ENCODE data around the gene YARS1. TPM values are rescaled to one million over a fixed set of nuclear protein-coding genes. Genes with fewer than 3 reads are reported as not detected.

Gene YARS1
- total RNA-seq, 1 donor, result 199 TPM

DNA sequence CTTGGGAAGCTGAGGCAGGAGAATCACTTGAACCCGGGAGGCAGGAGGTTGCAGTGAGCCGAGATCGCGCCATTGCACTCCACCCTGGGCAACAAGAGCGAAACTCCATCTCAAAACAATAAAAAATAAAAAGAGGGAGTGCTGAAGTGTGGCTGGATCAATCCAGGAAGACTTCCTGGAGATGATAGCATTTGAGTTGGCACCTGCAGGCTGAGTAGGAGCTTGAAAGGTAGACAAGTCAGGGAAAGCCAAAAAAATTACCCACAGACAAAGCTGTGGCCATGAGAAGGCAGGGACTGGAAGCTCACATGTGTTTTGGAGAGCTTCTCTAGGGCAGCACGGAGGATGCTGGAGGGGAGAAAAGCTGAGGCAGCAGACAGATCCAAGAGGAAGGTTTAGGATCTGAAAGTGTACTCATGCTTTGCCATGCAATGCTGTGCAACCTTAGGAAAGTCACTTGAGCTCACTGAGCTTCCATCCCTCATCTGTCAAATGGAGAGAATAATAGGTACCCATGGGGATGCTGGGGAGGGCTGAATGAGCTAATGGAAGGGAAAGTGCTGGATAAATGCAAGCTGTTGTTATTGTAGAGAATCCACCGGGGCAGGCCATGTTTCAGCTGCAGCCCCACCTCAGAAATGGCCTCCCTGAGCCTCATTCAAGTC lies 88.6 kb downstream of the YARS1 start:
- H4K20me1 ChIP-seq (ENCODE audit: insufficient read depth, low read length), result no peaks in the 10 kb centered on the region
- H3K79me2 ChIP-seq (ENCODE audit: insufficient read depth, low read length), result no peaks in the 10 kb centered on the region
- no peak overlapping the region for H2AFZ ChIP-seq (ENCODE audit: low read length)
- H3K36me3 ChIP-seq (ENCODE audit: insufficient read depth, low read length), result no peaks in the 10 kb centered on the region
- no peaks in the 10 kb centered on the region for H3K9me3 ChIP-seq (ENCODE audit: low read depth, low read length)
- H3K4me3 ChIP-seq (ENCODE audit: insufficient read depth, low read length), result no peak overlapping the region
- H3K27me3 ChIP-seq (ENCODE audit: insufficient read depth, low read length), result no peaks in the 10 kb centered on the region
- DNase-seq (ENCODE audit: insufficient read length, low spot score, missing footprints), result peak; percentile 66
- H3K4me1 ChIP-seq (ENCODE audit: insufficient read depth, low read length), result peaks cover 14% of the 10 kb centered on the region
- TF ChIP-seq, protein P1, sequence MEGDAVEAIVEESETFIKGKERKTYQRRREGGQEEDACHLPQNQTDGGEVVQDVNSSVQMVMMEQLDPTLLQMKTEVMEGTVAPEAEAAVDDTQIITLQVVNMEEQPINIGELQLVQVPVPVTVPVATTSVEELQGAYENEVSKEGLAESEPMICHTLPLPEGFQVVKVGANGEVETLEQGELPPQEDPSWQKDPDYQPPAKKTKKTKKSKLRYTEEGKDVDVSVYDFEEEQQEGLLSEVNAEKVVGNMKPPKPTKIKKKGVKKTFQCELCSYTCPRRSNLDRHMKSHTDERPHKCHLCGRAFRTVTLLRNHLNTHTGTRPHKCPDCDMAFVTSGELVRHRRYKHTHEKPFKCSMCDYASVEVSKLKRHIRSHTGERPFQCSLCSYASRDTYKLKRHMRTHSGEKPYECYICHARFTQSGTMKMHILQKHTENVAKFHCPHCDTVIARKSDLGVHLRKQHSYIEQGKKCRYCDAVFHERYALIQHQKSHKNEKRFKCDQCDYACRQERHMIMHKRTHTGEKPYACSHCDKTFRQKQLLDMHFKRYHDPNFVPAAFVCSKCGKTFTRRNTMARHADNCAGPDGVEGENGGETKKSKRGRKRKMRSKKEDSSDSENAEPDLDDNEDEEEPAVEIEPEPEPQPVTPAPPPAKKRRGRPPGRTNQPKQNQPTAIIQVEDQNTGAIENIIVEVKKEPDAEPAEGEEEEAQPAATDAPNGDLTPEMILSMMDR (IDR thresholded peaks at IDR 0.05; ENCODE audit: extremely low read depth, low read depth, low read length), result no peak
- H3K4me2 ChIP-seq (ENCODE audit: insufficient read depth, low read length), result no peak overlapping the region
- H3K27ac ChIP-seq (ENCODE audit: low read depth, low read length), result no peak overlapping the region

DNA sequence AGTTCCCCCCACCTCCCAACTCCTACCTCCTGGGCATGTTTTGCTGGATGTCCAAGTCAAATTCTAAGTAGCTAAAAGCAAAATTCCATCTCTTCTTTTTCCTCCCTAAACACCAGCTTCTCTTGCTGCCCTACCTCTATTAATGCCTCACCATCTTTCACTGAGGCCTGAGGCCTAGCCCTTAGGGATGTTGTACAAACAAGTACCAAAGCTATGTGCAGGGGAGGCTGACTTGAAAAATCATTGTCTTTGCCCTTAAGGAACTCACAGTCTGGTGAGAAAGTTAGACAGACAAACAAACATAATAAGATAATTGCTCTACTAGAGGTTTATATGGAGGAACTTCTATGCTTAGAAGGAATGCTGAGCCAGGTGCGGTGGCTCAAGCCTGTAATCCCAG lies 89.3 kb downstream of the YARS1 start:
- Histone ChIP-seq H3K27me3 (ENCODE audit: insufficient read depth, low read length) (no peaks in the 10 kb centered on the region), H3K4me2 (ENCODE audit: insufficient read depth, low read length) (no peak overlapping the region), H3K9me3 (ENCODE audit: low read depth, low read length) (no peaks in the 10 kb centered on the region), H3K27ac (ENCODE audit: low read depth, low read length) (no peak overlapping the region), H3K4me3 (ENCODE audit: insufficient read depth, low read length) (no peak overlapping the region), H2AFZ (ENCODE audit: low read length) (no peak overlapping the region), H3K36me3 (ENCODE audit: insufficient read depth, low read length) (no peaks in the 10 kb centered on the region), H3K4me1 (ENCODE audit: insufficient read depth, low read length) (peaks cover 14% of the 10 kb centered on the region), H3K79me2 (ENCODE audit: insufficient read depth, low read length) (no peaks in the 10 kb centered on the region), H4K20me1 (ENCODE audit: insufficient read depth, low read length) (no peaks in the 10 kb centered on the region)
- TF ChIP-seq, protein P1 (IDR thresholded peaks at IDR 0.05; ENCODE audit: extremely low read depth, low read depth, low read length), result no peak
- peak; percentile 77 for DNase-seq (ENCODE audit: insufficient read length, low spot score, missing footprints)

DNA sequence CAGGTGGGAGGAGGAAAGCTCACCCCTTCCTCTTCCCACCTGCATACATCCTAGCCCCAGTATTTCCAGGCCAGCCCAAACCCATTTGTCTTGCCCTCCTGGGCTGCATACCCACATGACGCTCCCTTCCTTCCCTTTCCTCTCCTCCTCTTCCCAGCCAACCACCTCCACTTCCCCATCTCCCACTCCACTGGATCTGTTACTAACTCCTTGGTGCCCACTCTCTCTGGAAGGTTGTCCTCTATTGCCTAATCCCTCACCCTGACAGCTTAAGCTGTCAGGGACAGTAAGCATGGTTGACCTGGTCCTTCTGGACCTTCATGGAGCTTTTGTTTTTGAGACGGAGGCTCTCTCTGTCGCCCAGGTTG lies 91.6 kb downstream of the YARS1 start:
- H3K27me3 ChIP-seq (ENCODE audit: insufficient read depth, low read length), result no peaks in the 10 kb centered on the region
- H3K4me2 ChIP-seq (ENCODE audit: insufficient read depth, low read length), result peak overlapping the region; percentile 67
- TF ChIP-seq, protein P1 (IDR thresholded peaks at IDR 0.05; ENCODE audit: extremely low read depth, low read depth, low read length), result no peak
- no peaks in the 10 kb centered on the region for H3K9me3 ChIP-seq (ENCODE audit: low read depth, low read length)
- H3K79me2 ChIP-seq (ENCODE audit: insufficient read depth, low read length), result no peaks in the 10 kb centered on the region
- H4K20me1 ChIP-seq (ENCODE audit: insufficient read depth, low read length), result no peaks in the 10 kb centered on the region
- peak; percentile 26 for DNase-seq (ENCODE audit: insufficient read length, low spot score, missing footprints)
- H3K4me3 ChIP-seq (ENCODE audit: insufficient read depth, low read length), result no peak overlapping the region
- peak overlapping the region; percentile 59 for H3K27ac ChIP-seq (ENCODE audit: low read depth, low read length)
- H2AFZ ChIP-seq (ENCODE audit: low read length), result peak overlapping the region; percentile 68
- H3K4me1 ChIP-seq (ENCODE audit: insufficient read depth, low read length), result peaks cover 20% of the 10 kb centered on the region
- no peaks in the 10 kb centered on the region for H3K36me3 ChIP-seq (ENCODE audit: insufficient read depth, low read length)

Other genes starting within 250 kb of the YARS1 start
- gene ZBTB8OS, start 166.8 kb downstream of the YARS1 start, total RNA-seq, result 27.1 and 37.3 TPM in 2 replicates
- gene RBBP4, start 166.2 kb downstream of the YARS1 start, total RNA-seq, result 111 and 112 TPM in 2 replicates
- gene SYNC, start 114.6 kb downstream of the YARS1 start, total RNA-seq, result 129 and 139 TPM in 2 replicates
- 42.0 and 57.2 TPM in 2 replicates for gene S100PBP, start 295 bp upstream of the YARS1 start, total RNA-seq
- 0.36 TPM in 1 of 2 replicates, not detected in the other for gene FNDC5, start 53.6 kb upstream of the YARS1 start, total RNA-seq
- not detected in 2 replicates for gene HPCA, start 69.1 kb upstream of the YARS1 start, total RNA-seq
- gene TMEM54, start 84.0 kb upstream of the YARS1 start, total RNA-seq, result 16.5 and 22.4 TPM in 2 replicates
- gene RNF19B, start 147.5 kb upstream of the YARS1 start, total RNA-seq, result 14.5 and 19.7 TPM in 2 replicates
- 89.3 and 139 TPM in 2 replicates for gene AK2, start 219.5 kb upstream of the YARS1 start, total RNA-seq

Measured in osteoblast (primary cell).